Panc1 (cell line): ENCODE measurements around the gene RAD50. TPM values are rescaled to one million over a fixed set of nuclear protein-coding genes. Genes with fewer than 3 reads are reported as not detected.

ENCODE experiments used
- ATAC-seq: fragments of 200-7000 bp; cut with Tn5 transposase; 2 replicates; pipeline ENCODE4 v1.9.1; 2020; ENCODE audit warnings: mild to moderate bottlenecking, moderate library complexity
- BruUV-seq: library from RNA; stranded (reverse); fragments of 400-500 nt; replicated peaks from 2 replicates; lab custom pipeline; 2021; lab: Mats Ljungman, UMichigan
- CTCF ChIA-PET: fragments of 300-600 bp; sonication (Branson Sonifier 250); formaldehyde crosslinking; loops from one replicate; lab custom pipeline; 2022; ENCODE audit warnings: antibody characterized with exemption; lab: Charles Lee
- POLR2A ChIA-PET: fragments of 300-600 bp; sonication (Branson Sonifier 250); formaldehyde crosslinking; loops from one replicate; lab custom pipeline; 2022; ENCODE audit warnings: antibody characterized with exemption; lab: Charles Lee
- DNase-seq: peaks from one replicate; pipeline ENCODE4 v3.0.0-alpha.2; 2010; ENCODE audit warnings: low read depth, low spot score
- H3K27ac ChIP-seq: 2 replicates; pipeline ENCODE4 v1.5.1; 2011; ENCODE audit warnings: mild to moderate bottlenecking, low read length, inconsistent platforms
- H3K27me3 ChIP-seq: fragments of 200-500 bp; sonication (Bioruptor generic); 2 replicates; pipeline ENCODE4 v1.6.0; 2014; ENCODE audit warnings: low read length, inconsistent platforms; ENCODE audit not compliant: control insufficient read depth, insufficient read depth
- H3K36me3 ChIP-seq: fragments of 200-500 bp; sonication (Bioruptor generic); 2 replicates; pipeline ENCODE4 v1.5.1; 2014; ENCODE audit warnings: inconsistent platforms, mild to moderate bottlenecking, low read length, moderate library complexity; ENCODE audit not compliant: control insufficient read depth, insufficient read depth
- H3K4me1 ChIP-seq: 2 replicates; pipeline ENCODE4 v1.5.1; 2011; ENCODE audit warnings: inconsistent platforms, mild to moderate bottlenecking, low read length, moderate library complexity; ENCODE audit not compliant: control insufficient read depth, insufficient read depth
- H3K4me3 ChIP-seq, 2 experiments: 2 replicates each; pipeline ENCODE4 v1.5.1; 2011 to 2012; ENCODE audit warnings: low read depth in 2 of 2, low read length in 2 of 2, mild to moderate bottlenecking in 2 of 2, inconsistent platforms in 1 of 2, moderate library complexity in 1 of 2
- H3K9me3 ChIP-seq: fragments of 200-500 bp; sonication (Bioruptor generic); 2 replicates; pipeline ENCODE4 v1.5.1; 2014; ENCODE audit warnings: low read depth, mild to moderate bottlenecking, inconsistent platforms, low read length, moderate library complexity; ENCODE audit not compliant: control insufficient read depth, insufficient read depth
- POLR2AphosphoS5 ChIP-seq: IDR thresholded peaks from 2 replicates; pipeline ENCODE4 v1.6.1; 2012; ENCODE audit warnings: mild to moderate bottlenecking, low read depth, low read length, moderate library complexity
- SIN3A ChIP-seq: IDR thresholded peaks from 2 replicates; pipeline ENCODE4 v1.6.1; 2012; ENCODE audit warnings: low read depth, mild to moderate bottlenecking, low read length, moderate library complexity, borderline replicate concordance; ENCODE audit not compliant: insufficient read depth
- TCF7L2 ChIP-seq: IDR thresholded peaks from 2 replicates; pipeline ENCODE4 v1.6.1; 2011; ENCODE audit warnings: mild to moderate bottlenecking, low read depth, low read length, inconsistent platforms
- in situ Hi-C: cut with HindIII; loops from 2 replicates; pipeline ENCODE4 v1.10.0; 2016; ENCODE audit warnings: low sequenced_read_pairs, low pct_unique_long_range_greater_than_20kb
- intact Hi-C: fragments of 100-400 bp; cut with micrococcal nuclease; formaldehyde crosslinking; loops from one replicate; pipeline ENCODE4 v1.10.0; 2022; ENCODE audit not compliant: unreplicated experiment
- total RNA-seq: library from RNA; stranded (reverse); gene quantifications from one replicate; pipeline ENCODE4 v1.2.1, GENCODE V29; 2021; ENCODE audit not compliant: unreplicated experiment
- TF ChIP-seq, protein P1 (sequence below): fragments of 450-650 bp; IDR thresholded peaks from 2 replicates; pipeline ENCODE4 v1.5.1; 2017; ENCODE audit warnings: mild to moderate bottlenecking
- TF ChIP-seq, protein P2 (sequence below), 2 experiments: IDR thresholded peaks; 2 replicates each; pipeline ENCODE4 v1.6.1; 2011 to 2012; ENCODE audit warnings: low read depth in 2 of 2, control low read depth in 1 of 2, low read length in 1 of 2, mild to moderate bottlenecking in 1 of 2, moderate library complexity in 1 of 2; ENCODE audit not compliant: insufficient read depth in 1 of 2

RAD50 gene
- total RNA-seq, 1 experiment from 2014 or later, result 77.6 TPM

DNA sequence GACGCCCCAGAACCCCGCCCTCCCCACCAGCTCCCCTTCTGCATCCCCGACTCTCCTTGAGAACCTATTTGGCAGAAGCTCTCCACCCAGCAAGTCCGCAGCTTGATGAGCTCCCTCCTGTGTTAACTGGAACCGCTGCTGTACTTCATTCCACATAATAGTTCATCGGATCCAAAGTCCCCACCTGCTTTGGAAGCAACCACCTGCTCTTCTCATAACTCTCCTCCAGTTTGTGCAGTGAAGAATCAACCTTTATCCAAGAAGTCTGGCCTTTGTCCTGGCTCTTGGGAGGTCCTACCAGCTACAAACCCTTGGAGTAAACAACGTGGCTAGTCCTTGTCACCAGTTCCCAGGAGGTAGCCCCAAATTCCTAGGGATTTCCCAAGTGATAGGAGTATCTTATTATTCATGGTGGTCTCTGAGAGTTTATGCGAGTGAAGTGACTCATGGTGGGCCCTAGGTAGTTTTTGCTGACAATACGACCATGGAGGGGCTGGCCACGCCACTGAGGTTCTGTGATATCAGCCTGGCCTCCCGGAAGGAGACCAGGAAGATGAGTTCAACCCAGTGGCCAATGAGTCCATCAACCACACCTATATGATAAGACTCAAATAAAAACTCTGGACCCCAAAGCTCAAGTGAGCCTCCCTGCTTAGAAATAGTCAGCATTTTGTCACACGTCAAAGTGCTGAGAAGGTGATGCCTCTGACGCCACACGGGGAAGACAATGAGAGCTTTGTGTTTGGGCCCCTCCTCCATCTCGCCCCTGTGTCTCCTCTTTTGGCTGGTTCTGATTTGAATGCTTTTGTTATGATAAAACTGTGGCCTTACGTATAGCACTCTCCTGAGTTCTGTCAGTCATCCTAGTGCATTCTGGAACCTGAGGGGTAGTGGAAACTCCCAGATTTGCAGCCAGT lies 113.4 kb downstream of the RAD50 start:
- intact Hi-C loops (no loop called here), in situ Hi-C loops (no loop called here)
- DNase-seq, result no peak
- Histone ChIP-seq H3K9me3 (no peaks in the 10 kb centered on the region), H3K27ac (no peak overlapping the region), H3K4me3 (no peak overlapping the region), H3K36me3 (no peaks in the 10 kb centered on the region), H3K27me3 (no peaks in the 10 kb centered on the region), H3K4me1 (peaks cover 11% of the 10 kb centered on the region)
- BruUV-seq, result no TSS peak
- POLR2A ChIA-PET, result interaction anchor here (0.5 to 0.6 kb wide), 2 partner anchors 24 to 121 kb away, joined by 3 to 6 read pairs; no protein-coding TSS in a partner anchor
- CTCF ChIA-PET, result no interaction called here
- TF ChIP-seq, protein P1, sequence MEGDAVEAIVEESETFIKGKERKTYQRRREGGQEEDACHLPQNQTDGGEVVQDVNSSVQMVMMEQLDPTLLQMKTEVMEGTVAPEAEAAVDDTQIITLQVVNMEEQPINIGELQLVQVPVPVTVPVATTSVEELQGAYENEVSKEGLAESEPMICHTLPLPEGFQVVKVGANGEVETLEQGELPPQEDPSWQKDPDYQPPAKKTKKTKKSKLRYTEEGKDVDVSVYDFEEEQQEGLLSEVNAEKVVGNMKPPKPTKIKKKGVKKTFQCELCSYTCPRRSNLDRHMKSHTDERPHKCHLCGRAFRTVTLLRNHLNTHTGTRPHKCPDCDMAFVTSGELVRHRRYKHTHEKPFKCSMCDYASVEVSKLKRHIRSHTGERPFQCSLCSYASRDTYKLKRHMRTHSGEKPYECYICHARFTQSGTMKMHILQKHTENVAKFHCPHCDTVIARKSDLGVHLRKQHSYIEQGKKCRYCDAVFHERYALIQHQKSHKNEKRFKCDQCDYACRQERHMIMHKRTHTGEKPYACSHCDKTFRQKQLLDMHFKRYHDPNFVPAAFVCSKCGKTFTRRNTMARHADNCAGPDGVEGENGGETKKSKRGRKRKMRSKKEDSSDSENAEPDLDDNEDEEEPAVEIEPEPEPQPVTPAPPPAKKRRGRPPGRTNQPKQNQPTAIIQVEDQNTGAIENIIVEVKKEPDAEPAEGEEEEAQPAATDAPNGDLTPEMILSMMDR, result no peak
- TF ChIP-seq, protein P2, sequence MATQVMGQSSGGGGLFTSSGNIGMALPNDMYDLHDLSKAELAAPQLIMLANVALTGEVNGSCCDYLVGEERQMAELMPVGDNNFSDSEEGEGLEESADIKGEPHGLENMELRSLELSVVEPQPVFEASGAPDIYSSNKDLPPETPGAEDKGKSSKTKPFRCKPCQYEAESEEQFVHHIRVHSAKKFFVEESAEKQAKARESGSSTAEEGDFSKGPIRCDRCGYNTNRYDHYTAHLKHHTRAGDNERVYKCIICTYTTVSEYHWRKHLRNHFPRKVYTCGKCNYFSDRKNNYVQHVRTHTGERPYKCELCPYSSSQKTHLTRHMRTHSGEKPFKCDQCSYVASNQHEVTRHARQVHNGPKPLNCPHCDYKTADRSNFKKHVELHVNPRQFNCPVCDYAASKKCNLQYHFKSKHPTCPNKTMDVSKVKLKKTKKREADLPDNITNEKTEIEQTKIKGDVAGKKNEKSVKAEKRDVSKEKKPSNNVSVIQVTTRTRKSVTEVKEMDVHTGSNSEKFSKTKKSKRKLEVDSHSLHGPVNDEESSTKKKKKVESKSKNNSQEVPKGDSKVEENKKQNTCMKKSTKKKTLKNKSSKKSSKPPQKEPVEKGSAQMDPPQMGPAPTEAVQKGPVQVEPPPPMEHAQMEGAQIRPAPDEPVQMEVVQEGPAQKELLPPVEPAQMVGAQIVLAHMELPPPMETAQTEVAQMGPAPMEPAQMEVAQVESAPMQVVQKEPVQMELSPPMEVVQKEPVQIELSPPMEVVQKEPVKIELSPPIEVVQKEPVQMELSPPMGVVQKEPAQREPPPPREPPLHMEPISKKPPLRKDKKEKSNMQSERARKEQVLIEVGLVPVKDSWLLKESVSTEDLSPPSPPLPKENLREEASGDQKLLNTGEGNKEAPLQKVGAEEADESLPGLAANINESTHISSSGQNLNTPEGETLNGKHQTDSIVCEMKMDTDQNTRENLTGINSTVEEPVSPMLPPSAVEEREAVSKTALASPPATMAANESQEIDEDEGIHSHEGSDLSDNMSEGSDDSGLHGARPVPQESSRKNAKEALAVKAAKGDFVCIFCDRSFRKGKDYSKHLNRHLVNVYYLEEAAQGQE (IDR thresholded peaks at IDR 0.05; ENCODE audit: insufficient read depth in 1 of 2, low read depth in 2 of 2, low read length in 1 of 2), result no peak
- no peak for ATAC-seq

DNA sequence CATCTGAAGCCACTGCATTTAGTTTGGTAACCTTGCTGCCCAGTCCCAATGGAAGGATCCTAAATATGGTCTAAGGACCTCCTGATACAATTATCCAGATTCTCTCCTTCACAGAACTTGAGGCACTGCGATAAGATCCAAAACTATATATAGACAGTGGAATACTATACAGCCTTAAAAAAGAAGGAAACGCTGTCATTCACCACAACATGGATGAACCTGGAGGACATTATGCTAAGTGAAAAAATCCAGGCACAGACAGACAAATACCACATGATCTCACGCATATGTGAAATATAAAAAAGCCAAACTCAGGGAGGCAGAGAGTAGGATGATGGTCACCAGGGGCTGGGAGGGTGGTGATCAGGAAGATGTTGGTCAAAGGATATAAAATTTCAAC lies 114.2 kb downstream of the RAD50 start:
- H3K4me1 ChIP-seq, result peaks cover 12% of the 10 kb centered on the region
- no peaks in the 10 kb centered on the region for H3K27me3 ChIP-seq
- ChIA-PET CTCF (no interaction called here), POLR2A (interaction anchor here (0.6 kb wide), 1 partner anchor 24 kb away, joined by 3 read pairs; no protein-coding TSS in a partner anchor)
- in situ Hi-C loops (no loop called here), intact Hi-C loops (no loop called here)
- no peak for TF ChIP-seq TCF7L2
- TF ChIP-seq, protein P1, result no peak
- TF ChIP-seq, protein P2 (IDR thresholded peaks at IDR 0.05; ENCODE audit: insufficient read depth in 1 of 2, low read depth in 2 of 2, low read length in 1 of 2), result no peak
- TF ChIP-seq POLR2AphosphoS5, result no peak
- TF ChIP-seq SIN3A, result no peak
- no peak overlapping the region for H3K27ac ChIP-seq
- no peaks in the 10 kb centered on the region for H3K36me3 ChIP-seq
- ATAC-seq (no peak), DNase-seq (no peak)
- H3K4me3 ChIP-seq, result no peak overlapping the region
- H3K9me3 ChIP-seq, result no peaks in the 10 kb centered on the region
- no TSS peak for BruUV-seq
